GM18951 (cell line): ENCODE results near the gene FANCC.
"Not testable (repeated sequence)": the region's sequence is repeated elsewhere in the genome, so short reads cannot be mapped to it uniquely, and the experiment has no call there.

ENCODE experiments used
- POLR2A ChIP-seq: IDR thresholded peaks from 4 replicates; pipeline ENCODE4 v1.6.1; 2011; ENCODE audit warnings: mild to moderate bottlenecking; ENCODE audit not compliant: insufficient read length, insufficient read depth; ENCODE audit errors: extremely low read depth
- in situ Hi-C: fragments of 300-500 bp; cut with MboI; formaldehyde crosslinking; loops from one replicate; pipeline ENCODE4 v1.12.0; 2022; ENCODE audit warnings: low sequenced_read_pairs, mixed read lengths, inconsistent platforms; ENCODE audit not compliant: unreplicated experiment

FANCC gene

GRCh38 chr9:95316274-95316673 is 1.2 kb downstream of the FANCC start:
- in situ Hi-C loops = no loop called here
- TF ChIP-seq POLR2A = no peak

- in situ Hi-C loops = no loop called here
- no peak for TF ChIP-seq POLR2A
Measured at GRCh38 chr9:95315108-95315746, 2.3 kb downstream of the FANCC start.

- in situ Hi-C loops = no loop called here
- no peak for TF ChIP-seq POLR2A
Measured at GRCh38 chr9:95313010-95313498, 4.5 kb downstream of the FANCC start.

GRCh38 chr9:95311961-95312360 is 5.5 kb downstream of the FANCC start:
- in situ Hi-C loops = no loop called here

DNA sequence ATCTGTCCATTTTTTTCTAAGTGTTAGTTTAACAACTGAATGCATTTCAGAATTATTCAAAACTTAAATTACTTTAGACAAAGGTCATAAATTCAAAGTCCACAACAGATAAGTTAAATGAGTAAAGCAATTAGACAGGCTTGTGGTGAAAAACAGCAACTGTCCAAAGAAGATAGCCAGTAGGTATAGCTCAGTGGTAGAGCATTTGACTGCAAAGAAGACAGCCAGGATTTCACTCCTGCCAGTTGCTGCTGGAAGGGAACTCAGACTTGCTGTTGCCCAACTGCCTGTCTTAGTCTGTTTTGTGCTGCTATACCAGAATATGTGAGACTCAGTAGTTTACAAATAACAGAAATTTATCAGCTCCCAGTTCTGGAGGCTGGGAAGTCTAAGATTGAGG is 10.0 kb downstream of the FANCC start:
- no peak for TF ChIP-seq POLR2A
- in situ Hi-C loops = no loop called here

More at GRCh38 chr9:95311961-95312360, 5.5 kb downstream of the FANCC start:
- no peak for TF ChIP-seq POLR2A

DNA sequence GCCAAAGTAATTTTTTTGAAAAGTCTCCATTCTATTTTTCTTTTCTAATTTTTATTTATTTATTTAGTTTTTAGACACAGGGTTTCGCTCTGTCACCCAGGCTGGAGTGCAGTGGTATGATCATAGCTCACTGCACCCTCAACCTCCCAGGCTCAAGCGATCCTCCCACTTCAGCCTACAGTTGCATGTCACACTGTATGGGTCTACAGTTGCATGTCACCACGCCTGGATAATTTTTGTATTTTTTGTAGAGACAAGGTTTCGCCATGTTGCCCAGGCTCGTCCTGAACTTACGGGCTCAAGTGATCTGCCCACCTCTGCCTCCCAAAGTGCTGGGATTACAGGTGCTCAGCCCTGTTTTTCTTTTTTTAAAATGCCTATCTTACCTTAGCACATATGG is 10.7 kb downstream of the FANCC start:
- no peak for TF ChIP-seq POLR2A
- in situ Hi-C loops = no loop called here

- no peak for TF ChIP-seq POLR2A
- in situ Hi-C loops = no loop called here
Measured at GRCh38 chr9:95305770-95306492, 11.6 kb downstream of the FANCC start.

DNA sequence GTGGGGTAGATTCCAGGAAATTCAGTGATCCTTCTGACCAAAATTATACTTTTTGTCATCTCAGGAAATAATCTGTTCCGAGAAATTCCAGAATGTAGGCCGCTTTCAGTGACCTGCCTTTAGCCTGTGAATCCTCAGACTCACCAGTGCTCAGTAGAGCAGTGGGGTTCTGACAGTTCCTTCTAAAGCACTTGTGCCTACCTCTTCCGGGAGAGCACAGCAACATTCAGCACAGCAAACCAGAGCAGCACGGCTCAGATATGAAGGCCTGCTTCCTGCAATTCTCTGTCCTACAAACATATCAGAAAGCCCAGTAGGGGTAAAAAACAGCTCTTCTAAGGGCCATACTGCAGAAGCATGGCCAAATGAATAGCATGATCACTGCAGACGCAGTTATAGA is 15.0 kb downstream of the FANCC start:
- no peak for TF ChIP-seq POLR2A
- in situ Hi-C loops = no loop called here

- in situ Hi-C loops = no loop called here
- no peak for TF ChIP-seq POLR2A
Measured at GRCh38 chr9:95297760-95298159, 19.7 kb downstream of the FANCC start.

GRCh38 chr9:95297316-95297715 is 20.2 kb downstream of the FANCC start:
- in situ Hi-C loops = no loop called here
- TF ChIP-seq POLR2A = no peak

DNA sequence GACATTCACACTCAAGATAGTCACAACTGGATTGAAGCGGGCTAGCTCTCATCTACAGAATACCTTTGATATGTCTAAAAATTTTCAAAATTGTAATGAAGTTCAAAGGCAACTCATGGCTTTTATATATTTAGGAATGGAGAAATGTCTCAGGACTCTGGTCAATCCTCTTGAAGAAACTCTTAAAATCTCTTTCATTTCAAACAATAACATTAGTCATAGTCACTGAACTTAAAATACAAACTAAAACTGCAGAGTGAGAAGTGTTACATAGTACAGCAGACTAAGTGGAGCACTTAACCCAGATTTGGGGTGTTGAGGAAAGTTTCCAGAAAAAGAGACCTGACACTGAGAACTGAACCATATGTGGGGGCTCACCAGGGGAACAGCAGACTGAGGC is 20.7 kb downstream of the FANCC start:
- in situ Hi-C loops = no loop called here
- TF ChIP-seq POLR2A = no peak

DNA sequence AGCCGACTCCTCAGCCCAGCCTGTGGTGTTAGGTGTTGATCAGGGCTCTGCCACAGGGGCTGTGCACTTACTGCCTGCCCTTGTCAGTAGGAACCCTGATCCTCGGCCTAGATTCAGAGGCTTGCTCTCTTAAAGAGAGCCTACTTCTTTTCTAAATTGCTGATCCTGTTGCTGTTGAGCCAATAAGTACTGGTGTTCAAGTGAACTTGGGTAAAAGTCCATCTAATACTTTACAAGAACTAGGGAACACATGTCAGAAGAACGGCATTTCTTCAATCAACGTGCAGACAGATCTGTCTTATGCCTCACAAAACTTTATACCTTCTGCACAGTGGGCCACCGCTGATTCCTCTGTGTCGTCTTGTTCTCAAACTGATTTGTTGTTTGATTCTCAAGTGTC is 24.2 kb downstream of the FANCC start:
- in situ Hi-C loops = not testable (repeated sequence)

GRCh38 chr9:95292226-95292625 is 25.3 kb downstream of the FANCC start:
- TF ChIP-seq POLR2A = no peak

DNA sequence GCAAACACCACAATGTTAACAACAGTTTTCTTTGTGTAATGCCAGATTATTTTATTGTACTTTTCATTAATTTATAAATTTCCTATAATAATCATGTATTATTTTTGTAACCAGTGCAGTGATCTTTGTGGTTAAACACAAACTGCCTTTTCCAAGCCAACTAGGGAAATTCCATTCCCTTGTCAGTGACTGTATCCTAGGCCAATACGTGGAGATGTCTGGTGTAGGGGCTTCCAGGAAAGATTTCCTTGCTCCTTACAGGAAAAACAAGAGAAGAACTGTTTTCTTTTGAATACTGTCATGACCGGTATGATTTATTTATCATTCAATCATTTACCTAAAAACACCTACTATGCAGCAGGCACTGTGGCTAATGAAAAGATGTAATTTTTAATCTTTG is 31.4 kb downstream of the FANCC start:
- no peak for TF ChIP-seq POLR2A
- in situ Hi-C loops = no loop called here

More at GRCh38 chr9:95292226-95292625, 25.3 kb downstream of the FANCC start:
- in situ Hi-C loops = no loop called here
